Measurements from ENCODE around the gene S100A12. TPM values are rescaled to one million over a fixed set of nuclear protein-coding genes. Genes with fewer than 3 reads are reported as not detected.

The S100A12 gene
- total RNA-seq, 1 experiment from 2014 or later = not detected

- no peak for DNase-seq (ENCODE audit: low read depth, low spot score)
- in situ Hi-C loops (cut with HindIII; ENCODE audit: low pct_unique_long_range_greater_than_20kb, low sequenced_read_pairs) = no loop called here
Measured at GRCh38 chr1:153384958-153385580, 9.6 kb upstream of the S100A12 start.

- DNase-seq (ENCODE audit: low read depth, low spot score) = no peak
- in situ Hi-C loops (cut with HindIII; ENCODE audit: low pct_unique_long_range_greater_than_20kb, low sequenced_read_pairs) = no loop called here
Measured at GRCh38 chr1:153380711-153381110, 5.3 kb upstream of the S100A12 start.

- in situ Hi-C loops (cut with HindIII; ENCODE audit: low pct_unique_long_range_greater_than_20kb, low sequenced_read_pairs) = no loop called here
- DNase-seq (ENCODE audit: low read depth, low spot score) = no peak
Measured at GRCh38 chr1:153379591-153379990, 4.2 kb upstream of the S100A12 start.

- in situ Hi-C loops (cut with HindIII; ENCODE audit: low pct_unique_long_range_greater_than_20kb, low sequenced_read_pairs) = no loop called here
- no peak for DNase-seq (ENCODE audit: low read depth, low spot score)
Measured at GRCh38 chr1:153374071-153374470, 1.4 kb downstream of the S100A12 start.

- in situ Hi-C loops (cut with HindIII; ENCODE audit: low pct_unique_long_range_greater_than_20kb, low sequenced_read_pairs) = no loop called here
- no peak for DNase-seq (ENCODE audit: low read depth, low spot score)
Measured at GRCh38 chr1:153372571-153372970, 2.9 kb downstream of the S100A12 start.

GRCh38 chr1:153371231-153371630 lies 4.2 kb downstream of the S100A12 start:
- in situ Hi-C loops (cut with HindIII; ENCODE audit: low pct_unique_long_range_greater_than_20kb, low sequenced_read_pairs) = no loop called here
- DNase-seq (ENCODE audit: low read depth, low spot score) = no peak

- in situ Hi-C loops (cut with HindIII; ENCODE audit: low pct_unique_long_range_greater_than_20kb, low sequenced_read_pairs) = no loop called here
- DNase-seq (ENCODE audit: low read depth, low spot score) = no peak
Measured at GRCh38 chr1:153370146-153370545, 5.3 kb downstream of the S100A12 start.

GRCh38 chr1:153368495-153368894 lies 6.9 kb downstream of the S100A12 start:
- in situ Hi-C loops (cut with HindIII; ENCODE audit: low pct_unique_long_range_greater_than_20kb, low sequenced_read_pairs) = loop anchor here (10.0 kb wide), 1 partner anchor 96 kb away; the partner anchor contains the start of gene S100A7
- DNase-seq (ENCODE audit: low read depth, low spot score) = no peak

- in situ Hi-C loops (cut with HindIII; ENCODE audit: low pct_unique_long_range_greater_than_20kb, low sequenced_read_pairs) = loop anchor here (10.0 kb wide), 1 partner anchor 98 kb away; the partner anchor contains the start of gene S100A7
- DNase-seq (ENCODE audit: low read depth, low spot score) = no peak
Measured at GRCh38 chr1:153367090-153367489, 8.3 kb downstream of the S100A12 start.

- in situ Hi-C loops (cut with HindIII; ENCODE audit: low pct_unique_long_range_greater_than_20kb, low sequenced_read_pairs) = loop anchor here (10.0 kb wide), 1 partner anchor 99 kb away; the partner anchor contains the start of gene S100A7
- DNase-seq (ENCODE audit: low read depth, low spot score) = no peak
Measured at GRCh38 chr1:153366261-153366660, 9.2 kb downstream of the S100A12 start.

- no peak for DNase-seq (ENCODE audit: low read depth, low spot score)
- in situ Hi-C loops (cut with HindIII; ENCODE audit: low pct_unique_long_range_greater_than_20kb, low sequenced_read_pairs) = loop anchor here (10.0 kb wide), 1 partner anchor 99 kb away; the partner anchor contains the start of gene S100A7
Measured at GRCh38 chr1:153365696-153366095, 9.7 kb downstream of the S100A12 start.

GRCh38 chr1:153364766-153365666 lies 10.4 kb downstream of the S100A12 start:
- in situ Hi-C loops (cut with HindIII; ENCODE audit: low pct_unique_long_range_greater_than_20kb, low sequenced_read_pairs) = loop anchor here (10.0 kb wide), 1 partner anchor 100 kb away; the partner anchor contains the start of gene S100A7

GRCh38 chr1:153364156-153364555 lies 11.3 kb downstream of the S100A12 start:
- no peak for DNase-seq (ENCODE audit: low read depth, low spot score)
- in situ Hi-C loops (cut with HindIII; ENCODE audit: low pct_unique_long_range_greater_than_20kb, low sequenced_read_pairs) = loop anchor here (10.0 kb wide), 1 partner anchor 101 kb away; the partner anchor contains the start of gene S100A7

More at GRCh38 chr1:153364766-153365666, 10.4 kb downstream of the S100A12 start:
- no peak for DNase-seq (ENCODE audit: low read depth, low spot score)

GRCh38 chr1:153363641-153364040 lies 11.8 kb downstream of the S100A12 start:
- in situ Hi-C loops (cut with HindIII; ENCODE audit: low pct_unique_long_range_greater_than_20kb, low sequenced_read_pairs) = loop anchor here (10.0 kb wide), 1 partner anchor 101 kb away; the partner anchor contains the start of gene S100A7
- no peak for DNase-seq (ENCODE audit: low read depth, low spot score)

GRCh38 chr1:153362187-153362775 lies 13.1 kb downstream of the S100A12 start:
- in situ Hi-C loops (cut with HindIII; ENCODE audit: low pct_unique_long_range_greater_than_20kb, low sequenced_read_pairs) = loop anchor here (10.0 kb wide), 1 partner anchor 103 kb away; the partner anchor contains the start of gene S100A7
- DNase-seq (ENCODE audit: low read depth, low spot score) = no peak

- no peak for DNase-seq (ENCODE audit: low read depth, low spot score)
- in situ Hi-C loops (cut with HindIII; ENCODE audit: low pct_unique_long_range_greater_than_20kb, low sequenced_read_pairs) = loop anchor here (10.0 kb wide), 1 partner anchor 103 kb away; the partner anchor contains the start of gene S100A7
Measured at GRCh38 chr1:153361480-153362109, 13.8 kb downstream of the S100A12 start.
